Calu3 (cell line): ENCODE measurements around the gene TSHZ1. TPM values are rescaled to one million over a fixed set of nuclear protein-coding genes. Genes with fewer than 3 reads are reported as not detected.

ENCODE experiments used
- BruUV-seq: library from RNA; stranded (reverse); fragments of 400-500 nt; replicated peaks from 2 replicates; lab custom pipeline; 2021; lab: Mats Ljungman, UMichigan
- CTCF ChIA-PET: fragments of 300-600 bp; sonication (Branson Sonifier 250); formaldehyde crosslinking; loops from one replicate; lab custom pipeline; 2022; ENCODE audit warnings: antibody characterized with exemption; lab: Charles Lee
- DNase-seq: peaks from one replicate; pipeline ENCODE4 v3.0.0; 2022
- H3K27ac Mint-ChIP-seq: one replicate; pipeline ENCODE4 v1.8.0; 2022; ENCODE audit warnings: mixed read lengths; ENCODE audit not compliant: unreplicated experiment
- H3K27me3 Mint-ChIP-seq: one replicate; pipeline ENCODE4 v1.8.0; 2022; ENCODE audit warnings: mixed read lengths; ENCODE audit not compliant: unreplicated experiment
- H3K36me3 Mint-ChIP-seq: one replicate; pipeline ENCODE4 v1.8.0; 2022; ENCODE audit warnings: mild to moderate bottlenecking, moderate library complexity, mixed read lengths; ENCODE audit not compliant: insufficient read depth, unreplicated experiment
- H3K4me1 Mint-ChIP-seq: one replicate; pipeline ENCODE4 v1.8.0; 2022; ENCODE audit warnings: mild to moderate bottlenecking, low read depth, mixed read lengths; ENCODE audit not compliant: unreplicated experiment
- H3K4me3 Mint-ChIP-seq: one replicate; pipeline ENCODE4 v1.8.0; 2022; ENCODE audit warnings: mild to moderate bottlenecking, low read depth, moderate library complexity, mixed read lengths; ENCODE audit not compliant: unreplicated experiment
- H3K9me3 Mint-ChIP-seq: one replicate; pipeline ENCODE4 v1.8.0; 2022; ENCODE audit warnings: low read depth, mixed read lengths; ENCODE audit not compliant: unreplicated experiment
- intact Hi-C: fragments of 100-400 bp; cut with micrococcal nuclease; formaldehyde crosslinking; loops from one replicate; pipeline ENCODE4 v1.10.0; 2022; ENCODE audit not compliant: unreplicated experiment
- total RNA-seq: library from RNA; stranded (reverse); gene quantifications from 2 replicates; pipeline ENCODE4 v1.2.3, GENCODE V29; 2022
- TF ChIP-seq, protein P1 (sequence below): fragments of 200-600 bp; IDR thresholded peaks from one replicate; pipeline ENCODE4 v1.8.0; 2022; ENCODE audit warnings: antibody characterized with exemption; ENCODE audit not compliant: unreplicated experiment

Gene TSHZ1
- total RNA-seq, 1 experiment from 2014 or later = 10.8 TPM

DNA sequence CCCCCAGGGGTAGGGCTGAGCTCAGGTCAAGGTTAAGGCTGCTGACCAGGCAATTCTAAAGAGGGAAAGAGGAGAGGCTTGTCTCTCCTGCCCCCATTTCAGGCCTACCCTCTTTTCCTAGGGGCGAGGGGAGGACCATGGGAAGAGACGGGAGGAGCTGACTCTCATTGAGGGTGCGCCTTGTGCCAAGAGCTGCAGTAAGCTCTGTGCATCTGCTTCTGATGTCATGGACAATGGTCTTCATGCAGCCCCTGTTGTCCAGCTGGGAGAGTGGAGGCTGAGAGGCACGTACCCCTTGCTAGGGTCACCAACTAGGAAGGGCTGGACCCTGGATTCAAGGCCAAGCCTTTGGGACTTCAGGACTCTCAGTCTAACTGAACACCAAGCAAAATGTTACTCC is 46.9 kb upstream of the TSHZ1 start:
- DNase-seq = no peak
- H3K9me3 Mint-ChIP-seq = no peaks in the 10 kb centered on the region
- TF ChIP-seq, protein P1, sequence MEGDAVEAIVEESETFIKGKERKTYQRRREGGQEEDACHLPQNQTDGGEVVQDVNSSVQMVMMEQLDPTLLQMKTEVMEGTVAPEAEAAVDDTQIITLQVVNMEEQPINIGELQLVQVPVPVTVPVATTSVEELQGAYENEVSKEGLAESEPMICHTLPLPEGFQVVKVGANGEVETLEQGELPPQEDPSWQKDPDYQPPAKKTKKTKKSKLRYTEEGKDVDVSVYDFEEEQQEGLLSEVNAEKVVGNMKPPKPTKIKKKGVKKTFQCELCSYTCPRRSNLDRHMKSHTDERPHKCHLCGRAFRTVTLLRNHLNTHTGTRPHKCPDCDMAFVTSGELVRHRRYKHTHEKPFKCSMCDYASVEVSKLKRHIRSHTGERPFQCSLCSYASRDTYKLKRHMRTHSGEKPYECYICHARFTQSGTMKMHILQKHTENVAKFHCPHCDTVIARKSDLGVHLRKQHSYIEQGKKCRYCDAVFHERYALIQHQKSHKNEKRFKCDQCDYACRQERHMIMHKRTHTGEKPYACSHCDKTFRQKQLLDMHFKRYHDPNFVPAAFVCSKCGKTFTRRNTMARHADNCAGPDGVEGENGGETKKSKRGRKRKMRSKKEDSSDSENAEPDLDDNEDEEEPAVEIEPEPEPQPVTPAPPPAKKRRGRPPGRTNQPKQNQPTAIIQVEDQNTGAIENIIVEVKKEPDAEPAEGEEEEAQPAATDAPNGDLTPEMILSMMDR = no peak
- no TSS peak for BruUV-seq
- intact Hi-C loops = no loop called here
- H3K36me3 Mint-ChIP-seq = peaks cover 7% of the 10 kb centered on the region
- no peak overlapping the region for H3K4me3 Mint-ChIP-seq
- H3K27ac Mint-ChIP-seq = no peak overlapping the region
- H3K4me1 Mint-ChIP-seq = no peaks in the 10 kb centered on the region
- CTCF ChIA-PET = no interaction called here
- peaks cover 17% of the 10 kb centered on the region for H3K27me3 Mint-ChIP-seq

DNA sequence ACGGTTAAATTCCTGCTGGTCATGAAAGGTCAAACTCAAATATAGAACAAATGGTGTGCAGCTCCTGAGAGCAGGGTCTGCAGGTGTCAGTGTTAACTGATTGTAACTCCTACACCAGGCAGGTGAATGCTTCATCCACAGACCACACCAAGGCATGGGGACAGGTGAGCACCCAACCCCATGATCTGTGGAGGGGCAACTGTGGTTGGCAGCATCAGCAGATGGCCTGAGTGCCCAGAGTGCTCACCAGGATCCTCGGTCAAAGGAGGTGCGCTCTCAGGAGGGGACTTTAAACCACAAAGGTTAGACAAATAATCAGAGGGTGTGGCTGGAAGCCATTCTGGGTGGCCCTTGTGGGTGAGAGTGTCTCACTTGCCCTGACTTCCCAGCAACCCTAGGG is 46.1 kb upstream of the TSHZ1 start:
- Mint-ChIP-seq H3K27ac (no peak overlapping the region), H3K4me1 (no peaks in the 10 kb centered on the region), H3K36me3 (peaks cover 7% of the 10 kb centered on the region), H3K9me3 (no peaks in the 10 kb centered on the region), H3K27me3 (peaks cover 9% of the 10 kb centered on the region), H3K4me3 (no peak overlapping the region)
- CTCF ChIA-PET = no interaction called here
- BruUV-seq = no TSS peak
- intact Hi-C loops = no loop called here
- TF ChIP-seq, protein P1 = no peak
- no peak for DNase-seq

- H3K27ac Mint-ChIP-seq = no peak overlapping the region
Observed at GRCh38 chr18:75165926-75166325, 44.7 kb upstream of the TSHZ1 start.

GRCh38 chr18:75167137-75167536 is 43.5 kb upstream of the TSHZ1 start:
- no peak overlapping the region for H3K27ac Mint-ChIP-seq
- TF ChIP-seq, protein P1 = no peak
- peaks cover 14% of the 10 kb centered on the region for H3K27me3 Mint-ChIP-seq
- H3K36me3 Mint-ChIP-seq = no peaks in the 10 kb centered on the region
- intact Hi-C loops = no loop called here
- H3K9me3 Mint-ChIP-seq = no peaks in the 10 kb centered on the region
- peaks cover 1% of the 10 kb centered on the region for H3K4me1 Mint-ChIP-seq
- no peak overlapping the region for H3K4me3 Mint-ChIP-seq
- CTCF ChIA-PET = no interaction called here
- BruUV-seq = no TSS peak
- DNase-seq = no peak

More at GRCh38 chr18:75165926-75166325, 44.7 kb upstream of the TSHZ1 start:
- peaks cover 7% of the 10 kb centered on the region for H3K36me3 Mint-ChIP-seq
- H3K9me3 Mint-ChIP-seq = no peaks in the 10 kb centered on the region
- peaks cover 9% of the 10 kb centered on the region for H3K27me3 Mint-ChIP-seq
- TF ChIP-seq, protein P1 = no peak
- CTCF ChIA-PET = no interaction called here
- no peaks in the 10 kb centered on the region for H3K4me1 Mint-ChIP-seq
- no TSS peak for BruUV-seq
- no peak for DNase-seq
- intact Hi-C loops = no loop called here
- H3K4me3 Mint-ChIP-seq = no peak overlapping the region
